ENCODE measurements around the gene ZBTB24. TPM values are rescaled to one million over a fixed set of nuclear protein-coding genes. Genes with fewer than 3 reads are reported as not detected.

Gene ZBTB24
- polyA plus RNA-seq, 3 donors, result 3.1 to 4.7 (median 3.4) TPM

DNA sequence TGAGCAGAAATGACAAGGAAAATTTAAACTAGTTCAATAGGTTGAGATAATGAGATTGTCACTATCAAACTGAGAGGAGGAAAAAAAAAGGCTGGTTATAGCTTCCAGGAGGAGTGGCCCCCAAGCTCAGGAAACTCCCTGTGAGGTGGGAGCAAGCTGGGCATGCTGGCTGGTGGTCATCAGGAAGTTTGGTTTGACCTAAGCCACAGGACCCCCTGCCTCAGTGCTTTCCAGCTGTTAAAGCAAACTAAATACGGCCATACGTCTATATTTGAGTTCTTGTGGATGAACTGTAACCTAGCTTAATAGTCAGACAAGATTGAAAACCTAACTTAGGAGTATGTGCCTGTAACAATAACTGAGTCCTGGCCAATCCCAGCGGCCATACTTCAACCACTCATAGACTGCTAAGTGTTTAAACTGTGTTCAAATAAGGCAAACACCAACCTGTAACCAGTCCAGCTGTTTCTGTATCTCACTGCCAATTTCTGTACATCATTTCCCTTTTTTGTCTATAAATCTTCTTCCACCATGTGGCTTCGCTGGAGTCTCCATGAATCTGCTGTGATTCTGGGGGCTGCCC is 24.6 kb upstream of the ZBTB24 start:
- Histone ChIP-seq H3K4me1 (ENCODE audit: control insufficient read depth in 1 of 2, insufficient read depth in 2 of 2, low read length in 2 of 2) (no peaks in the 10 kb centered on the region), H4K20me1 (ENCODE audit: insufficient read depth, low read length) (no peaks in the 10 kb centered on the region), H3K4me3 (replicated peaks in 1 of 3; ENCODE audit: low read depth in 2 of 3, low read length in 3 of 3) (no peak overlapping the region), H3K36me3 (replicated peaks in 1 of 2; ENCODE audit: control insufficient read depth in 1 of 2, insufficient read depth in 2 of 2, low read length in 2 of 2) (no peaks in the 10 kb centered on the region), H3K27ac (ENCODE audit: low read depth in 1 of 2, low read length in 2 of 2) (no peak overlapping the region), H3K79me2 (ENCODE audit: insufficient read depth, low read length) (no peaks in the 10 kb centered on the region), H3K27me3 (ENCODE audit: control insufficient read depth in 2 of 2, insufficient read depth in 2 of 2, low read length in 2 of 2) (no peaks in the 10 kb centered on the region), H3K9ac (ENCODE audit: insufficient read depth, low read length, poor library complexity, severe bottlenecking) (no peak overlapping the region), H2AFZ (ENCODE audit: insufficient read depth, low read depth, low read length, poor library complexity, severe bottlenecking) (no peak overlapping the region), H3K4me2 (replicated peaks; ENCODE audit: extremely low read depth, low read length, poor library complexity, severe bottlenecking) (no peak overlapping the region), H3K9me3 (replicated peaks in 1 of 2; ENCODE audit: control insufficient read depth in 1 of 2, insufficient read depth in 1 of 2, low read length in 2 of 2) (peaks cover 0 to 13% of the 10 kb centered on the region in 2 donors)
- Mint-ChIP-seq H3K27ac (no peak overlapping the region), H3K4me1 (no peaks in the 10 kb centered on the region), H3K36me3 (no peaks in the 10 kb centered on the region), H3K27me3 (ENCODE audit: low read depth in 3 of 3) (no peaks in the 10 kb centered on the region), H3K9me3 (peaks cover 0 to 8% (median 5%) of the 10 kb centered on the region in 7 donors), H3K4me3 (no peak overlapping the region)
- 38% methylated on average over 2 of the region's 4 CpGs for WGBS (ENCODE audit: insufficient coverage)
- DNase-seq, result no peak
- TF ChIP-seq, protein P1, sequence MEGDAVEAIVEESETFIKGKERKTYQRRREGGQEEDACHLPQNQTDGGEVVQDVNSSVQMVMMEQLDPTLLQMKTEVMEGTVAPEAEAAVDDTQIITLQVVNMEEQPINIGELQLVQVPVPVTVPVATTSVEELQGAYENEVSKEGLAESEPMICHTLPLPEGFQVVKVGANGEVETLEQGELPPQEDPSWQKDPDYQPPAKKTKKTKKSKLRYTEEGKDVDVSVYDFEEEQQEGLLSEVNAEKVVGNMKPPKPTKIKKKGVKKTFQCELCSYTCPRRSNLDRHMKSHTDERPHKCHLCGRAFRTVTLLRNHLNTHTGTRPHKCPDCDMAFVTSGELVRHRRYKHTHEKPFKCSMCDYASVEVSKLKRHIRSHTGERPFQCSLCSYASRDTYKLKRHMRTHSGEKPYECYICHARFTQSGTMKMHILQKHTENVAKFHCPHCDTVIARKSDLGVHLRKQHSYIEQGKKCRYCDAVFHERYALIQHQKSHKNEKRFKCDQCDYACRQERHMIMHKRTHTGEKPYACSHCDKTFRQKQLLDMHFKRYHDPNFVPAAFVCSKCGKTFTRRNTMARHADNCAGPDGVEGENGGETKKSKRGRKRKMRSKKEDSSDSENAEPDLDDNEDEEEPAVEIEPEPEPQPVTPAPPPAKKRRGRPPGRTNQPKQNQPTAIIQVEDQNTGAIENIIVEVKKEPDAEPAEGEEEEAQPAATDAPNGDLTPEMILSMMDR (IDR thresholded peaks at IDR 0.05), result no peak
- intact Hi-C loops (cut with micrococcal nuclease), result no loop called here

GRCh38 chr6:109506841-109507240 is 23.8 kb upstream of the ZBTB24 start:
- H3K4me3 Mint-ChIP-seq, result no peak overlapping the region
- WGBS (ENCODE audit: insufficient coverage), result 100% methylated on average over 1 of the region's 2 CpGs
- no peaks in the 10 kb centered on the region for H3K36me3 Mint-ChIP-seq
- Histone ChIP-seq H4K20me1 (ENCODE audit: insufficient read depth, low read length) (no peaks in the 10 kb centered on the region), H3K4me1 (ENCODE audit: control insufficient read depth in 1 of 2, insufficient read depth in 2 of 2, low read length in 2 of 2) (no peaks in the 10 kb centered on the region), H3K4me2 (replicated peaks; ENCODE audit: extremely low read depth, low read length, poor library complexity, severe bottlenecking) (no peak overlapping the region), H3K4me3 (replicated peaks in 1 of 3; ENCODE audit: low read depth in 2 of 3, low read length in 3 of 3) (no peak overlapping the region), H3K27me3 (ENCODE audit: control insufficient read depth in 2 of 2, insufficient read depth in 2 of 2, low read length in 2 of 2) (no peaks in the 10 kb centered on the region), H3K9me3 (replicated peaks in 1 of 2; ENCODE audit: control insufficient read depth in 1 of 2, insufficient read depth in 1 of 2, low read length in 2 of 2) (peaks cover 0 to 13% of the 10 kb centered on the region in 2 donors), H3K79me2 (ENCODE audit: insufficient read depth, low read length) (no peaks in the 10 kb centered on the region), H3K27ac (ENCODE audit: low read depth in 1 of 2, low read length in 2 of 2) (no peak overlapping the region), H3K36me3 (replicated peaks in 1 of 2; ENCODE audit: control insufficient read depth in 1 of 2, insufficient read depth in 2 of 2, low read length in 2 of 2) (no peaks in the 10 kb centered on the region), H2AFZ (ENCODE audit: insufficient read depth, low read depth, low read length, poor library complexity, severe bottlenecking) (no peak overlapping the region), H3K9ac (ENCODE audit: insufficient read depth, low read length, poor library complexity, severe bottlenecking) (no peak overlapping the region)
- no peak for DNase-seq
- H3K27me3 Mint-ChIP-seq (ENCODE audit: low read depth in 3 of 3), result no peaks in the 10 kb centered on the region
- H3K4me1 Mint-ChIP-seq, result no peaks in the 10 kb centered on the region
- TF ChIP-seq, protein P1 (IDR thresholded peaks at IDR 0.05), result no peak
- H3K27ac Mint-ChIP-seq, result no peak overlapping the region
- intact Hi-C loops (cut with micrococcal nuclease), result no loop called here
- H3K9me3 Mint-ChIP-seq, result peaks cover 0 to 8% (median 5%) of the 10 kb centered on the region in 7 donors
